Muscle of leg (tissue), 11 donors: Measurements from ENCODE around the gene SLC39A11. TPM values are rescaled to one million over a fixed set of nuclear protein-coding genes. Genes with fewer than 3 reads are reported as not detected.
"Not testable (repeated sequence)": the region's sequence is repeated elsewhere in the genome, so short reads cannot be mapped to it uniquely, and the experiment has no call there.

ENCODE experiments used
- DNase-seq: peaks from one replicate; pipeline ENCODE4 v3.0.0; 2013
- H3K27ac ChIP-seq: one replicate; pipeline ENCODE4 v1.5.1; 2013; ENCODE audit warnings: mild to moderate bottlenecking, low read length, control low read depth
- H3K27me3 ChIP-seq: one replicate; pipeline ENCODE4 v1.6.1; 2013; ENCODE audit warnings: low read length; ENCODE audit not compliant: control insufficient read depth, insufficient read depth
- H3K36me3 ChIP-seq: one replicate; pipeline ENCODE4 v1.6.1; 2013; ENCODE audit warnings: low read length; ENCODE audit not compliant: control insufficient read depth, insufficient read depth
- H3K4me1 ChIP-seq: one replicate; pipeline ENCODE4 v1.6.1; 2013; ENCODE audit warnings: low read length; ENCODE audit not compliant: control insufficient read depth, insufficient read depth
- H3K4me3 ChIP-seq: one replicate; pipeline ENCODE4 v1.5.1; 2013; ENCODE audit warnings: low read length, control low read depth
- H3K9me3 ChIP-seq: replicated peaks from 2 replicates; pipeline ENCODE4 v1.6.1; 2013; ENCODE audit warnings: low read depth, low read length; ENCODE audit not compliant: control insufficient read depth
- WGBS: methylation state at CpG from one replicate; pipeline ENCODE4 v1.1.5; 2013; ENCODE audit warnings: missing lambda C conversion rate; ENCODE audit not compliant: insufficient coverage; 5-methylcytosine and 5-hydroxymethylcytosine counted together
- polyA plus RNA-seq, 8 donors: library from polyadenylated mRNA; unstranded; fragments of 120-200 nt; gene quantifications; one replicate each; pipeline versions ENCODE4 v1.2.1 to v1.2.3, GENCODE V29; 2013; ENCODE audit warnings: inconsistent platforms in 1 of 8, low replicate concordance in 1 of 8; ENCODE audit not compliant: insufficient read length in 8 of 8, insufficient read depth in 1 of 8
- total RNA-seq: library from RNA; stranded (reverse); fragments of 120-200 nt; gene quantifications from one replicate; pipeline ENCODE4 v1.2.4, GENCODE V29; 2013

SLC39A11 gene
- total and polyA plus RNA-seq, 9 donors = 8.7 to 13.6 (median 10.0) TPM

DNA sequence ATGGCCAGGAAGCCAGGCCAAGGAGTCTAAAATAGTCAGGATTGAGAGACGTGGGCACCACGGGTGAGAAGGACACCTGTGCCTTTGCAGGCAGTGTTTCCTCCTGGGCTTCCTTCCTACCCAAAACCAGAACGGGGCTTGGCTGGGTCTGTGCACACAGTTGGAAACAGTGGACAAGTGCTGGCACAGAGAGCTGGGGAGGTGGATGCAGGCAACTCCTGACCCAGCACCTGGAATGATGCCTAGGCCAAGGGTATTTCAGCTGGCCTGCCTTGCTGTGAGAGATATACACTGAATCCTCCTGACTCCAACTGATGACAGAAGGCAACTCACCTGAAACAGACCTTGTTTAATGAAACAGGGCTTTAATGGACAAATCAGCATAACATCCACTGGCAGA, 186.2 kb downstream of the SLC39A11 start:
- Histone ChIP-seq H3K9me3 (no peaks in the 10 kb centered on the region), H3K4me1 (no peaks in the 10 kb centered on the region), H3K27me3 (no peaks in the 10 kb centered on the region), H3K4me3 (no peak overlapping the region), H3K36me3 (no peaks in the 10 kb centered on the region), H3K27ac (no peak overlapping the region)
- WGBS = 33% methylated on average over 1 of the region's 3 CpGs
- no peak for DNase-seq

DNA sequence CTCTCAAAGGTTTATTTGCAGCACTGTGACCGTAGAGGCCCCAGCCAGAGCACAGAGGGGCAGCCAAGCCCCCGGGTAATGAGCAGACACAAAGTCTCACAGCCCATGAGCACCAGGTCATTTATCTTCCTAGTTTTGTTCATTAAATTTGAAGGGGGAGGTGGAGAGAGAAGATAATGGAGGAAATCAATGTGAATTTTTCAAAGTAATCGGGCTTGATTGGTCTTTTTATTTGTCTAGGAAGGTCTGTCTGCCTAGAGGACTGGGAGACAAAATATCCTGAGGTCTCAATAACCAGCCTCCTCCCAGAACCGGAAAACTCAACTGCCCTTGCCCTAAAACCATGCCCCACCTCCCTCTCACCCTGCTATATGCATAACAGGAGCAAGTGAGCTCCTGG, 189.0 kb downstream of the SLC39A11 start:
- no peak overlapping the region for H3K4me3 ChIP-seq
- H3K27me3 ChIP-seq = no peaks in the 10 kb centered on the region
- H3K36me3 ChIP-seq = no peaks in the 10 kb centered on the region
- no peaks in the 10 kb centered on the region for H3K9me3 ChIP-seq
- no peak overlapping the region for H3K27ac ChIP-seq
- no peaks in the 10 kb centered on the region for H3K4me1 ChIP-seq
- 17% methylated on average over 1 of the region's 4 CpGs for WGBS
- no peak for DNase-seq

DNA sequence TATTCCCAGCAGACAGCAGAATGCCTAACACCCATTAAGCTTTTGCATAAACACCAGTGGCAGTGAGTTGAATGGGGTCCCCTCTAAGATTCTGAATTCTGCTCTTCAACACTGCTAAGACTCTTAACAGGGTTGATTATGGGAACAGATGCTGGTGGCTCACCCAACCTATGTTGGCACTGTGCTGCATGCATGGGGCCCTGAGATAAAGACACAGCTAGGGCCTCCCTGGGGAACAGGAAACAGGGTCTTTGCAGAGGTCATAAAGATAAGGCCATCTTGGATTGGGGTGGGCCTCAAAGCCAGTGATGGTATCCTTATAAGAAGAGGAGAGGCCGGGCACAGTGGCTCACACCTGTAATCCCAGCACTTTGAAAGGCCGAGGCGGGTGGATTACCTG, 190.8 kb downstream of the SLC39A11 start:
- Histone ChIP-seq H3K4me1 (no peaks in the 10 kb centered on the region), H3K27me3 (no peaks in the 10 kb centered on the region), H3K27ac (no peak overlapping the region), H3K9me3 (no peaks in the 10 kb centered on the region), H3K4me3 (no peak overlapping the region), H3K36me3 (no peaks in the 10 kb centered on the region)
- WGBS = 100% methylated on average over 1 of the region's 3 CpGs
- DNase-seq = no peak

DNA sequence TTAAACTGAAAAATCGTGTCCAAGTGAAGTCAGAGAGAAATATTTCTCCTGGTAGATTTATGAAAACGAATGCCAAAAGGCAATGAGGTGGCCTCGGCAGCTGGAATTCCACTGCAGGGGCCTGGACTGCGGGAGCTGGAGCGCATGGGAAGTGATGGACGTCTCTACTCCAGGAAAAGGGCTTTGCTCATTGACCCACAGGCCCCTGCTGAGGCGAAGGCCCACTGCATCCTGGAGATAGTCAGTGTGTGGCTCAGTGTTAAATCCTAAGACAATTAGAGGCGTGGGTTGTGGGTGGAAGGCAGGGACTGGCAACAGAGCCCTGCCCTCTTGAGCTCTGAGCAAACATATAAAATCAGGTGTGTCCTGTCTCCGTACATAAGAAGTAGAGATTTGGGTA, 191.4 kb downstream of the SLC39A11 start:
- H3K4me3 ChIP-seq = no peak overlapping the region

DNA sequence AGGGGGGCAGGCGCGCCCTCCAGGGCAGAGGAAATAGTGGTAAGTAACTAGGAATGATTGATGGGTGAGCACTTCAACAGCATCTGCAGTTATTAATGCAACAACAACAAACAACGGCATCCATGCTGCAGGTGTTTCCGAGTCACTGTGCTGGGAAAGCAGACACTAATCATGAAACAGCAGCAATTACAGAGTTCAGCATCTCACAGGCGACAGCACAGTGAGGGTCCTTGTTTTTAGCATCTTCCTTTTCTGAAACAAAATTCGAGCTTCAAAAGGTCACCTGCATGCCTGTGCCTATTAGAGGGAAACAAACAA, 191.9 kb downstream of the SLC39A11 start:
- no CpG with 5 or more reads among the region's 6 CpGs for WGBS
- H3K27ac ChIP-seq = no peak overlapping the region
- no peak overlapping the region for H3K4me3 ChIP-seq
- H3K36me3 ChIP-seq = no peaks in the 10 kb centered on the region
- no peaks in the 10 kb centered on the region for H3K4me1 ChIP-seq
- H3K9me3 ChIP-seq = no peaks in the 10 kb centered on the region
- no peak for DNase-seq
- no peaks in the 10 kb centered on the region for H3K27me3 ChIP-seq

More for the DNA sequence above, 191.4 kb downstream of the SLC39A11 start:
- no peak overlapping the region for H3K27ac ChIP-seq
- H3K9me3 ChIP-seq = no peaks in the 10 kb centered on the region
- H3K27me3 ChIP-seq = no peaks in the 10 kb centered on the region
- 24% methylated on average over 7 of the region's 9 CpGs for WGBS
- no peaks in the 10 kb centered on the region for H3K36me3 ChIP-seq
- peak; percentile 38 for DNase-seq
- H3K4me1 ChIP-seq = no peaks in the 10 kb centered on the region

DNA sequence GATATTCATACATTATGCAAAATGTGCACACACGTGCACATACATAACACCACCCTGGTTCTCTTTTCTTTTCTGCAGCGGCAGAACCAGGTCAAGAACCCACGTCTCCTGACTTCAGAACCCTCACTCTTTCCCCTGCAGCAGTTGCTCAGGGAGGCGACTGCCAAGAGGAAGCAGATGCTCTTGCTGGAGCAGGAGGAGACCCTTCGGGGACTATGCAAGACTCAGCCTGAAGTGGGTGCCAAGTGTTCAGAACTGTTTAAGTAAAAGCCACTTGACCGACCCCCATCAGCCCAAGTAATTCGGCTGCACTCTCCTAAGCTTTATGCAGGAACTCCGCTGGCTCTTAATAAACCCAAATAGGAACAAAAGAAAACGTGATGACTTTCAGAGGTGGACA, 193.8 kb downstream of the SLC39A11 start:
- no peaks in the 10 kb centered on the region for H3K9me3 ChIP-seq
- 61% methylated on average over 4 of the region's 9 CpGs for WGBS
- no peaks in the 10 kb centered on the region for H3K4me1 ChIP-seq
- DNase-seq = peak; percentile 47
- no peaks in the 10 kb centered on the region for H3K36me3 ChIP-seq
- H3K27ac ChIP-seq = no peak overlapping the region
- no peaks in the 10 kb centered on the region for H3K27me3 ChIP-seq
- no peak overlapping the region for H3K4me3 ChIP-seq

DNA sequence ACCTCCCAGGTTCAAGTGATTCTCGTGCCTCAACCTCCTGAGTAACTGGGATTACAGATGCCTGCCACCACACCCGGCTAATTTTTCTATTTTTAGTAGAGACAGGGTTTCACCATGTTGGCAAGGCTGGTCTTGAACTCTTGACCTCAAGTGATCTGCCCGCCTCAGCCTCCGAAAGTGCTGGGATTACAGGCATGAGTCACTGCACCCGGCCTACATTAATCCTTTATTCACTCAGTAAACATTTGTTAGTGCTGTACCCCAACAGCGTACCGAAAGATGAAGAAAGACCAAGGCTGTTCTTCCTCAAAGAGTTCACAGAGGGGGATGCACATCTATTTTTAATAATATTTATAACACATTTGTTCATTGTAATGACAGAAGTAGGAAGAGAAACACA, 196.2 kb downstream of the SLC39A11 start:
- not testable (repeated sequence) for H3K9me3 ChIP-seq, H3K27me3 ChIP-seq, H3K4me3 ChIP-seq, DNase-seq, H3K27ac ChIP-seq, H3K36me3 ChIP-seq, H3K4me1 ChIP-seq
- 66% methylated on average over 3 of the region's 7 CpGs for WGBS

DNA sequence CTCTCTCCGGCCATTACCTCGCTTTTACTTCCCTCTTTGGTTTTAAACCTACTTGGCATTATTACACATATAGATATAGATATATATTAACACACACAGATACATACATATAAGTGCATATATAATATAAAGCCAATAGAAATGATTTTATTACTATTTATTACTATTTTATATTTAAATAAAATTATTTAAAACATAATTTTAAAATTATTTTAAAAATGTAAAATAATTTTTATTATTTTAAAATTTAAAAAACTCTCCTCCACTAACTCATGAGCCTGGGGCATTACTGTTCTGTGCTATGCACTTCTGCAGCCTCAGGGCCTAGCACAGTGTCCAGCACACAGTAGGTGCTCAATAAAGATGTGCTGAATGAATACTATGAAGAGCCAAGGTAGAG, 200.9 kb downstream of the SLC39A11 start:
- DNase-seq = no peak
- no peak overlapping the region for H3K27ac ChIP-seq
- no peaks in the 10 kb centered on the region for H3K27me3 ChIP-seq
- no peak overlapping the region for H3K4me3 ChIP-seq
- no peaks in the 10 kb centered on the region for H3K9me3 ChIP-seq
- H3K4me1 ChIP-seq = no peaks in the 10 kb centered on the region
- no peaks in the 10 kb centered on the region for H3K36me3 ChIP-seq
- no CpG with 5 or more reads among the region's 2 CpGs for WGBS

DNA sequence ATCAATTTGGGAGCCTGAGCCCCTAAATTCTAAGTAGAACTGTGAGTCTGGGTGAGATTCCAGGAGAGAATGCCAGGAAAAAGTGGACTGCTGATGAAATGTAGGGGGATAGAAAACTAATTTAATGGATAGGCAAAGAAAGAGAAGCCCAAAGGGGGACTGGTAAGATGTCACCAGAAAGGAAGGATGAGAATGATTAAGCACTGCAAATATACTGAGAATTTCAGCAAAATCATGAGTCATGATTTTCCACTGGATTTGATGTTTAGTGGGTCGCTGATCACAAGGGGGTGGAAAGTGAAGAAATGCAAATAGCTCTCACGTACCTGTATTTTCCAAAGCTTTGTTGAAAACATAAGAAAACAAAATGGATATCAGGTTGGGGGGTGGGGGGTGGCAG, 201.8 kb downstream of the SLC39A11 start:
- DNase-seq = peak; percentile 61
- 83% methylated on average over 1 of the region's 2 CpGs for WGBS
- H3K4me3 ChIP-seq = no peak overlapping the region

DNA sequence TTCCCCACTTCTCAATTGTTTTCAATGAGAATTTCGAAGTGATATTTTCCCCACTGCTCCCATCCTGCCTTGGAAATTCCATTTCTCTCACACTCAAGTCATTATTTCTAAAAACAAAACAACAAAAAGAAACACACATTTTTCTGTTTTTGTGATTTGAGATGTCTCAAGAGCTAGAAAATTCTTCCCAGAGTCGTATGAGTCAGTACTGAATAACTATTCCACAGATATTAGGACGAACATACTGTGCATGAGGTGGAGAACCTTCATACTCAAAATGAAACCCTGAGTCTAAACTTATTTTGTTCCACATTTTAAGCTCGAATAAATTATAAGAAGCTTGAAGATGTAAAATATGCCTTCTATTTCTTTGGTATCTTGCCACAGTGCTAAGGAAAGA, 204.6 kb downstream of the SLC39A11 start:
- Histone ChIP-seq H3K27ac (no peak overlapping the region), H3K4me1 (no peaks in the 10 kb centered on the region), H3K4me3 (no peak overlapping the region), H3K9me3 (no peaks in the 10 kb centered on the region), H3K27me3 (no peaks in the 10 kb centered on the region), H3K36me3 (no peaks in the 10 kb centered on the region)
- DNase-seq = no peak
- no CpG with 5 or more reads among the region's 4 CpGs for WGBS

More for the DNA sequence above, 201.8 kb downstream of the SLC39A11 start:
- no peaks in the 10 kb centered on the region for H3K27me3 ChIP-seq
- H3K4me1 ChIP-seq = no peaks in the 10 kb centered on the region
- H3K9me3 ChIP-seq = no peaks in the 10 kb centered on the region
- H3K27ac ChIP-seq = no peak overlapping the region
- H3K36me3 ChIP-seq = no peaks in the 10 kb centered on the region

DNA sequence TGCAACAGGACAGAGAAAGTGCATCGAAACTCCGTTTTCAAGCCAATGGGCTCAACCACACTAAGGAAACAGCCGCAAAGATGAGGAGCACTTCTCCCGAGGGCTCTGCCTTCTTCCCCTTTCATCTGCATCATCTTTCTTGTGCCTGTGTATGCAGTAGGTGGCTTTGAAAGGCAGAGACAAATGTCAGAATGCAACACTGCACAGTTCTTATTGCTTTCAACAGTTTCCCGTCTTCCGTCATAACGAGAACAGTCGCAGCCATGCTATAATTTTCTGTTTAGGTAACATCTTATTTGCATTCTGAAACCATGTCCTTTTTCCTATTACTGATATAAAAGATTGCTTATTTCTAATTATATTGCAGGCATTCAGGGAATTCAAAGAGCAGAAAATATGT, 205.2 kb downstream of the SLC39A11 start:
- 100% methylated on average over 2 of the region's 8 CpGs for WGBS
- no peaks in the 10 kb centered on the region for H3K4me1 ChIP-seq

More for the DNA sequence above, 205.2 kb downstream of the SLC39A11 start:
- Histone ChIP-seq H3K4me3 (no peak overlapping the region), H3K9me3 (no peaks in the 10 kb centered on the region), H3K36me3 (no peaks in the 10 kb centered on the region), H3K27me3 (no peaks in the 10 kb centered on the region), H3K27ac (no peak overlapping the region)
- no peak for DNase-seq
